GM12875 (cell line): ENCODE data around the gene TMEM175.

ENCODE experiments used
- H3K4me3 ChIP-seq: one replicate; pipeline ENCODE4 v1.5.1; 2011; ENCODE audit warnings: low read depth, low read length, control low read depth
- CTCF ChIP-seq: IDR thresholded peaks from 2 replicates; pipeline ENCODE4 v1.5.1; 2011; ENCODE audit warnings: low read depth, mild to moderate bottlenecking, control low read depth, inconsistent platforms, low read length, moderate library complexity, borderline replicate concordance; ENCODE audit not compliant: insufficient read depth

Gene TMEM175

GRCh38 chr4:965048-965765 is 32.9 kb downstream of the TMEM175 start:
- TF ChIP-seq CTCF = no peak

GRCh38 chr4:965766-966134 is 33.5 kb downstream of the TMEM175 start:
- no peak for TF ChIP-seq CTCF

More at GRCh38 chr4:965048-965765, 32.9 kb downstream of the TMEM175 start:
- H3K4me3 ChIP-seq = no peak overlapping the region

GRCh38 chr4:966266-967112 is 34.2 kb downstream of the TMEM175 start:
- no peak for TF ChIP-seq CTCF
- H3K4me3 ChIP-seq = no peak overlapping the region

More at GRCh38 chr4:965766-966134, 33.5 kb downstream of the TMEM175 start:
- no peak overlapping the region for H3K4me3 ChIP-seq

- no peak overlapping the region for H3K4me3 ChIP-seq
- no peak for TF ChIP-seq CTCF
Observed at GRCh38 chr4:967113-968104, 35.1 kb downstream of the TMEM175 start.

GRCh38 chr4:968221-968620 is 36.0 kb downstream of the TMEM175 start:
- no peak for TF ChIP-seq CTCF

GRCh38 chr4:968621-969394 is 36.5 kb downstream of the TMEM175 start:
- no peak overlapping the region for H3K4me3 ChIP-seq
- no peak for TF ChIP-seq CTCF

More at GRCh38 chr4:968221-968620, 36.0 kb downstream of the TMEM175 start:
- no peak overlapping the region for H3K4me3 ChIP-seq
